Measurements from ENCODE around the gene PICALM.

Gene PICALM

GRCh38 chr11:86067851-86068137, 1.1 kb downstream of the PICALM start:
- Histone ChIP-seq H3K4me3 (ENCODE audit: low read depth in 1 of 2, low read length in 1 of 2) (peak overlapping the region; percentile 81 to 100), H3K4me1 (ENCODE audit: control insufficient read depth in 1 of 2, insufficient read depth in 1 of 2, low read depth in 1 of 2, low read length in 1 of 2) (peaks cover 52 to 55% of the 10 kb centered on the region in 2 experiments), H3K9me3 (no peaks in the 10 kb centered on the region), H3K27me3 (no peaks in the 10 kb centered on the region), H3K36me3 (no peaks in the 10 kb centered on the region), H3K27ac (peak overlapping the region; percentile 100)
- TF ChIP-seq CTCF (IDR thresholded peaks at IDR 0.05): no peak

- Histone ChIP-seq H3K36me3 (no peaks in the 10 kb centered on the region), H3K27ac (peak overlapping the region; percentile 100), H3K4me3 (ENCODE audit: low read depth in 1 of 2, low read length in 1 of 2) (peak overlapping the region; percentile 81 to 100), H3K27me3 (no peaks in the 10 kb centered on the region), H3K4me1 (ENCODE audit: control insufficient read depth in 1 of 2, insufficient read depth in 1 of 2, low read depth in 1 of 2, low read length in 1 of 2) (peaks cover 58 to 60% of the 10 kb centered on the region in 2 experiments), H3K9me3 (no peaks in the 10 kb centered on the region)
- TF ChIP-seq CTCF (IDR thresholded peaks at IDR 0.05): no peak
Measured at GRCh38 chr11:86067009-86067850, 1.7 kb downstream of the PICALM start.

- TF ChIP-seq CTCF (IDR thresholded peaks at IDR 0.05): no peak
- peak overlapping the region; percentile 100 for H3K27ac ChIP-seq
- H3K4me1 ChIP-seq (ENCODE audit: control insufficient read depth in 1 of 2, insufficient read depth in 1 of 2, low read depth in 1 of 2, low read length in 1 of 2): peaks cover 64 to 66% of the 10 kb centered on the region in 2 experiments
- peak overlapping the region; percentile 81 to 100 for H3K4me3 ChIP-seq (ENCODE audit: low read depth in 1 of 2, low read length in 1 of 2)
- no peaks in the 10 kb centered on the region for H3K9me3 ChIP-seq
- no peaks in the 10 kb centered on the region for H3K27me3 ChIP-seq
- H3K36me3 ChIP-seq: no peaks in the 10 kb centered on the region
Measured at GRCh38 chr11:86066657-86067008, 2.3 kb downstream of the PICALM start.

- peak overlapping the region; percentile 100 for H3K27ac ChIP-seq
- H3K27me3 ChIP-seq: no peaks in the 10 kb centered on the region
- H3K36me3 ChIP-seq: no peaks in the 10 kb centered on the region
- no peak for TF ChIP-seq CTCF (IDR thresholded peaks at IDR 0.05)
- H3K4me3 ChIP-seq (ENCODE audit: low read depth in 1 of 2, low read length in 1 of 2): peak overlapping the region; percentile 81 to 100
- peaks cover 69 to 72% of the 10 kb centered on the region in 2 experiments for H3K4me1 ChIP-seq (ENCODE audit: control insufficient read depth in 1 of 2, insufficient read depth in 1 of 2, low read depth in 1 of 2, low read length in 1 of 2)
- no peaks in the 10 kb centered on the region for H3K9me3 ChIP-seq
Measured at GRCh38 chr11:86066033-86066432, 2.9 kb downstream of the PICALM start.

- no peaks in the 10 kb centered on the region for H3K36me3 ChIP-seq
- H3K27me3 ChIP-seq: no peaks in the 10 kb centered on the region
- peaks cover 69 to 74% of the 10 kb centered on the region in 2 experiments for H3K4me1 ChIP-seq (ENCODE audit: control insufficient read depth in 1 of 2, insufficient read depth in 1 of 2, low read depth in 1 of 2, low read length in 1 of 2)
- no peak for TF ChIP-seq CTCF (IDR thresholded peaks at IDR 0.05)
- peak overlapping the region; percentile 81 to 100 for H3K4me3 ChIP-seq (ENCODE audit: low read depth in 1 of 2, low read length in 1 of 2)
- H3K9me3 ChIP-seq: no peaks in the 10 kb centered on the region
- peak overlapping the region; percentile 100 for H3K27ac ChIP-seq
Measured at GRCh38 chr11:86064220-86064803, 4.6 kb downstream of the PICALM start.

Data from neutrophil (primary cell).